Thyroid gland (tissue), 4 donors: ENCODE measurements around the gene FBH1. TPM values are rescaled to one million over a fixed set of nuclear protein-coding genes. Genes with fewer than 3 reads are reported as not detected.
A peak's percentile ranks its signal among the peaks of the same experiment; 100 is the strongest.
"Not testable (repeated sequence)": the region's sequence is repeated elsewhere in the genome, so short reads cannot be mapped to it uniquely, and the experiment has no call there.

Experiments
- DNase-seq, 2 donors: peaks; one replicate each; pipeline ENCODE4 v3.0.0-alpha.2; 2019
- H3K27ac ChIP-seq, 3 donors: fragments of 200-600 bp; sonication (generic); 1 replicate in 2 of 3; 2 replicates in 1 of 3; pipeline ENCODE4 v1.5.1; 2016 to 2019; ENCODE audit warnings: mild to moderate bottlenecking in 1 of 3, moderate library complexity in 1 of 3
- H3K27me3 ChIP-seq: fragments of 200-600 bp; sonication (generic); one replicate; pipeline ENCODE4 v1.5.1; 2019
- H3K36me3 ChIP-seq, 2 donors: fragments of 200-600 bp; sonication (generic); one replicate each; pipeline ENCODE4 v1.5.1; 2016 to 2019
- H3K4me1 ChIP-seq, 2 donors: fragments of 200-600 bp; sonication (generic); one replicate each; pipeline ENCODE4 v1.5.1; 2017 to 2019
- H3K4me3 ChIP-seq, 3 donors: fragments of 200-600 bp; sonication (generic); replicated peaks in 1 of 3; 1 replicate in 2 of 3; 2 replicates in 1 of 3; pipeline ENCODE4 v1.5.1; 2016; ENCODE audit warnings: mild to moderate bottlenecking in 1 of 3
- H3K9me3 ChIP-seq: fragments of 200-600 bp; sonication (generic); one replicate; pipeline ENCODE4 v1.5.1; 2017
- POLR2A ChIP-seq, 2 donors: fragments of 450-650 bp; IDR thresholded peaks; one replicate each; pipeline ENCODE4 v1.6.1; 2017; ENCODE audit warnings: antibody characterized with exemption in 2 of 2, mild to moderate bottlenecking in 2 of 2, moderate library complexity in 1 of 2
- WGBS, 2 donors: methylation state at CpG; one replicate each; pipeline ENCODE4 v1.1.5; 2017; 5-methylcytosine and 5-hydroxymethylcytosine counted together
- intact Hi-C: fragments of 100-400 bp; cut with DNase I; formaldehyde crosslinking; loops from one replicate; pipeline ENCODE4 v1.15.1; 2023
- total RNA-seq, 4 donors: library from RNA; depleted of rRNA; stranded (reverse); fragments of >200 nt; gene quantifications; one replicate each; pipeline ENCODE4 v1.2.3, GENCODE V29; 2016
- TF ChIP-seq, protein P1 (sequence below), 6 experiments: fragments of 200-600 bp in 3 of 6; fragments of 450-650 bp in 3 of 6; sonication (generic) in 3 of 6; IDR thresholded peaks; one replicate each; pipeline ENCODE4 v1.5.1; 2016 to 2019; ENCODE audit warnings: antibody characterized with exemption in 6 of 6, mild to moderate bottlenecking in 2 of 6, inconsistent platforms in 1 of 6, moderate library complexity in 1 of 6

FBH1 gene
- total RNA-seq, 4 donors from 2014 or later: 88.3 to 100 (median 94.8) TPM

DNA sequence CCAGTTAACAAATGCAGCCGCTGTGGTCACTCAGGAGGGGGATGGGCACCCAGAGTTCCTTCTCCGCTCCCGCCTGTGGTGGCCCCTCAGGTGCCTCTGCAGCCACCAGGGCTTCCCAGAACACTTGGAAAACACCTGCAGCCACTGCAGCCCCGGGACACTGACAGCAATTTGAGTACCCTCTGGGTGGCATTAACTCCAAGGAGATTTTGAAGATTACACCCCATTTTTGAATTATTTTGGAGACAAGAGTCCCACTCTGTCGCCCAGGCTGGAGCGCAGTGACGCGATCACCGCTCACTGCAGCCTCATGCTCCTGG is 55.1 kb downstream of the FBH1 start:
- Histone ChIP-seq H3K4me1 (peaks cover 0 to 21% of the 10 kb centered on the region in 2 donors), H3K27me3 (no peaks in the 10 kb centered on the region), H3K4me3 (peak overlapping the region in 1 of 3 donors; percentile 17), H3K27ac (peak overlapping the region; percentile 45 to 83 (median 73)), H3K9me3 (no peaks in the 10 kb centered on the region), H3K36me3 (no peaks in the 10 kb centered on the region)
- intact Hi-C loops: no loop called here
- no peak for DNase-seq
- TF ChIP-seq POLR2A (IDR thresholded peaks at IDR 0.05): no peak
- TF ChIP-seq, protein P1, sequence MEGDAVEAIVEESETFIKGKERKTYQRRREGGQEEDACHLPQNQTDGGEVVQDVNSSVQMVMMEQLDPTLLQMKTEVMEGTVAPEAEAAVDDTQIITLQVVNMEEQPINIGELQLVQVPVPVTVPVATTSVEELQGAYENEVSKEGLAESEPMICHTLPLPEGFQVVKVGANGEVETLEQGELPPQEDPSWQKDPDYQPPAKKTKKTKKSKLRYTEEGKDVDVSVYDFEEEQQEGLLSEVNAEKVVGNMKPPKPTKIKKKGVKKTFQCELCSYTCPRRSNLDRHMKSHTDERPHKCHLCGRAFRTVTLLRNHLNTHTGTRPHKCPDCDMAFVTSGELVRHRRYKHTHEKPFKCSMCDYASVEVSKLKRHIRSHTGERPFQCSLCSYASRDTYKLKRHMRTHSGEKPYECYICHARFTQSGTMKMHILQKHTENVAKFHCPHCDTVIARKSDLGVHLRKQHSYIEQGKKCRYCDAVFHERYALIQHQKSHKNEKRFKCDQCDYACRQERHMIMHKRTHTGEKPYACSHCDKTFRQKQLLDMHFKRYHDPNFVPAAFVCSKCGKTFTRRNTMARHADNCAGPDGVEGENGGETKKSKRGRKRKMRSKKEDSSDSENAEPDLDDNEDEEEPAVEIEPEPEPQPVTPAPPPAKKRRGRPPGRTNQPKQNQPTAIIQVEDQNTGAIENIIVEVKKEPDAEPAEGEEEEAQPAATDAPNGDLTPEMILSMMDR (IDR thresholded peaks at IDR 0.05): no peak
- 67 to 83% methylated on average over 9 of the region's 9 CpGs for WGBS, 2 donors

DNA sequence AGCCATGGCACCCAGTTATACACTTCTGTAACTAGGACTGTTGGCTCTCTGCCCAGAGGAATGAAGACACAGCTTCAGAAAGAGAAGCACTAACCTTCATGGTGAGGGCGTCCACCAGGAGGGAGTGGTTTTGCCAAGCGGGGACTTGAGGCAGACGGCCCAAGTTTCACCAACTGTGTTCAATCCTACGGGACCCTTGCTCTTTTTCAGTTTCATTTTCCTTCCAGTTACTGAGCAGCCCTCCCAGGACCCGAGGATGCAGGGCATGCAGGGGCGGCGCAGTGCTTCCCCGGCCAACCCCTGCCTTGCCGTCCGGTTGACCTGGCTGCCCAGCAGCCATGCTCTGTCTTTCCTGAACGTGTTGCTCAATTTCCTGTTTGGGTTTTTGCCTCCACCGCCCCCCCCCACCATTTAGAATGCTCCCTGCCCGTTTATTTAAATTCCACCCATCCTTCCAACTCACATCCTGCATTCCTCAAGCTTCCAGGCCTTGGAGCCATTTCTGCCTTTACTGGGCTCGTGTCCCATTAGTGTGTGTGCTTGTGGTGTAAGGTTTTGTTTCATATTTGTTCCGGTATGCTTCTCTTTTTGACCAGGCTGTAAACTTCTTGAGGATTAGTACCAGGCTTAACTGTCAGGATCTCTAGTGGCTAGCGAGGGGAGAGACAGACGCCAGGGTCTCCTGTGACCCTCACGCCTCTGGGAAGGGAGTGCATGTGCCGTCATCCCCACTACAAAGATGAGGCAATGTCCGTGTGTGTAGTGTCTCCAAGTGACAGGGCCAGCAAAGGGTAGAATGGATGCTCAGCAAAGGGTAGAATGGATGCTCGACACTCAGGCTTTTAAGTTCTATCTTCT is 55.7 kb downstream of the FBH1 start:
- intact Hi-C loops: no loop called here
- Histone ChIP-seq H3K27me3 (no peaks in the 10 kb centered on the region), H3K27ac (peak overlapping the region; percentile 50 to 83 (median 73)), H3K4me1 (peaks cover 0 to 25% of the 10 kb centered on the region in 2 donors), H3K36me3 (no peaks in the 10 kb centered on the region), H3K4me3 (no peak overlapping the region), H3K9me3 (no peaks in the 10 kb centered on the region)
- 68 to 71% methylated on average over 20 to 21 of the region's 21 CpGs for WGBS, 2 donors
- no peak for TF ChIP-seq POLR2A (IDR thresholded peaks at IDR 0.05)
- TF ChIP-seq, protein P1 (IDR thresholded peaks at IDR 0.05): no peak
- peak; percentile 21 to 35 for DNase-seq

DNA sequence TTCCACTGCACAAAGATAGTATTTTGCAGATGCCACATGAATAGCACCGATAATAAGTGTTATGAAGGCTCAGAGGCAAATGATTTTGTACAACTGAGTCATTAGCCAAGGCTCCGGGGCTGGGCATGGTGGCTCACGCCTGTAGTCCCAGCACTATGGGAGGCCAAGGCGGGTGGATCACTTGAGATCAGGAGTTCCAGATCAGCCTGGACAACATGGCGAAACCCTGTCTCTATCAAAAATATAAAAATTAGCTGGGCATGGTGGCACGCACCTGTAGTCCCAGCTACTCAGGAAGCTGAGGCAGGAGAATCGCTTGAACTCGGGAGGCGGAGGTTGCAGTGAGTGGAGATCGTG is 56.4 kb downstream of the FBH1 start:
- intact Hi-C loops, H3K9me3 ChIP-seq, H3K27me3 ChIP-seq, H3K36me3 ChIP-seq, DNase-seq, H3K4me3 ChIP-seq: not testable (repeated sequence)
- peak overlapping the region; percentile 50 to 83 (median 73) for H3K27ac ChIP-seq
- 87 to 88% methylated on average over 10 of the region's 10 CpGs for WGBS, 2 donors
- H3K4me1 ChIP-seq: peaks cover 0 to 25% of the 10 kb centered on the region in 2 donors

DNA sequence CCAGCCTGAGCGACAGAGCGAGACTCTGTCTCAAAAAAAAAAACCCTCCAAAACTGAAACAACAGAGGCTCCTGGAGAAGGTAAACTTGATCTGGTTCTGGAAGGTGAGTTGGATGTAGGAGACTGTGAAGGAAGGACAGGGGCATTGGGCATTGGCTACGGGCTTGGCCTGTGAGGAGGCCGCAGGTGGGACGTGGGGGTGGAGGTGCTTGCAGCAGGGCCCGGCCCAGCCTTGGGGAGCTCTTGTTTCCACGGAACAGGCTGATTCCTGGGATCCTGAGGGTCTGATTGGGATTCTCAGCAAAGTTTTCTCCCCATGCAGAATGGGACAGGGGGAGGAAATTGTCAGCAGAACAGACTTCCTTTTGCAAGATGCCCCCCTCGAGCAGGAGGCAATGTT is 56.7 kb downstream of the FBH1 start:
- 74 to 76% methylated on average over 8 of the region's 8 CpGs for WGBS, 2 donors
- H3K27me3 ChIP-seq: no peaks in the 10 kb centered on the region
- H3K27ac ChIP-seq: peak overlapping the region in 1 of 3 donors; percentile 3
- TF ChIP-seq POLR2A (IDR thresholded peaks at IDR 0.05): no peak
- TF ChIP-seq, protein P1 (IDR thresholded peaks at IDR 0.05): no peak
- intact Hi-C loops: no loop called here
- peaks cover 0 to 25% of the 10 kb centered on the region in 2 donors for H3K4me1 ChIP-seq
- H3K36me3 ChIP-seq: no peaks in the 10 kb centered on the region
- H3K4me3 ChIP-seq: no peak overlapping the region
- H3K9me3 ChIP-seq: no peaks in the 10 kb centered on the region
- DNase-seq: no peak

DNA sequence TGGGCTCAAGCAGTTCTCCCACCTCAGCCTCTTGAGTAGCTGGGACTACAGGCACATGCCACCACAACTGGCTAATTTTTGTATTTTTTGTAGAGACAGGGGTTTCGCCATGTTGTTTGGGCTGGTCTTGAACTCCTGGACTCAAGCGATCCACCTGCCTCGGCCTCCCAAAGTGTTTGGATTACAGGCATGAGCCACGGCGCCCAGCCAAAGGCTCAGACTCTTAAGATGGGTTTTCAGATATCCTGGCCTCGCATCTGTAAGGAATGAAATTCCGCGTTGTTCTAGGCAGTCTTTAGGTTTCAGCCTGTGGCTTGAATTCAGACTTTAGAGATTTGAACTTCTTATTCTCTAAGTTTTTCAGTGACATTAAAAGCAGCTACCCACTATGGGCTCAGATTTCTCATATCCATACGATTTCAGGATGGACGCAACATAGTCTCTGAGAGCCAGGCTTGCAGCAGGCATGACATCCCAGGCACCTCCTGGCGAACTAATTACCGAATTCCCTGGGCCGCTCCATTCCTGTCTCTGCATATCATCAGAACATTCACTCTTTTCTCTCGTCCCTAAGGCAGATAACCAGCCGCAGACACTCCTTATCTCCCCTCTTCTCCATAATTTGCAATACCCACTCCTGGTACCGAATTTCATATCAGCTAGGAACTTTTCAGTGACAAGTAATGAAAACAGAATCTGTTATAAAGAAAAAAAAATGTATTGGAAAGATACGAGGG is 57.6 kb downstream of the FBH1 start:
- H3K27me3 ChIP-seq: no peaks in the 10 kb centered on the region
- H3K27ac ChIP-seq: peak overlapping the region in 1 of 3 donors; percentile 3
- DNase-seq: no peak
- 93% methylated on average over 17 of the region's 17 CpGs for WGBS, 2 donors
- no peaks in the 10 kb centered on the region for H3K9me3 ChIP-seq
- intact Hi-C loops: no loop called here
- H3K36me3 ChIP-seq: no peaks in the 10 kb centered on the region
- no peak for TF ChIP-seq POLR2A (IDR thresholded peaks at IDR 0.05)
- TF ChIP-seq, protein P1 (IDR thresholded peaks at IDR 0.05): no peak
- peaks cover 0 to 25% of the 10 kb centered on the region in 2 donors for H3K4me1 ChIP-seq
- no peak overlapping the region for H3K4me3 ChIP-seq
